Choroid plexus epithelial cell (primary cell): Measurements from ENCODE around the gene RNF130.

Experiments used
- DNase-seq: peaks from one replicate; pipeline ENCODE4 v3.0.0-alpha.2; 2010; ENCODE audit warnings: low read depth
- H3K4me3 ChIP-seq: 2 replicates; pipeline ENCODE4 v1.5.1; 2011; ENCODE audit warnings: low read depth, mild to moderate bottlenecking, control low read depth, low read length, moderate library complexity
- TF ChIP-seq, protein P1 (sequence below): conservative IDR thresholded peaks from 2 replicates; pipeline ENCODE4 v1.5.1; 2011; ENCODE audit warnings: low read depth, mild to moderate bottlenecking, control low read depth, inconsistent platforms, low read length, moderate library complexity

The RNF130 gene

DNA sequence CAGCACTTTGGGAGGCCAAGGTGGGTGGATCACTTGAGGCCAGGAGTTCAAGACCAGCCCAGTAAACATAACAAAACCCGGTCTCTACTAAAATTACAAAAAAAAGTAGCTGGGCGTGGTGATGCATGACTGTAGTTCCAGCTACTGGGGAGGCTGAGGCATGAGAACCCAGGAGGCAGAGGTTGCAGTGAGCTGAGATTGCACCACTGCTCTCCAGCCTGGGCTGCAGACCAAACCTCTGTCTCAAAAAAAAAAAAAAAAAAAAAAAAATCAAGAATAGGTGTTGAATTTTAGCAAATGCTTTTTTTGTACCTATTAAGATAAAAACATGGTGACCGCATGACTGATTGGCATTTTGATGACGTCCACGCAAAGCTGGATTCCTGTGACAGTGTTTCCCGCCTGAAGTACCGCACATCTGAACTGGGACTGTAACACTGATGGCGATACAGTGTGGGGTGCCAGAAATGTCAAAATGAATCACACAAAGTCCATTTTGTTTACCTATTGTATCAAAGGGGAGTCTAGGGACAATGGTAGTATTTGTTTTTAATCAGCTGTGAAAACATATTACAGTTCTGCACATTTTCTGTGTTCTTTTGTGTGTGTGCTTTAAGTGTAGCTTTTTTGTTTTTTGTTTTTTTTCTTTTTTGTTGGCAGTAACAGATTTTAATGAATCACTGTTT, 140.6 kb downstream of the RNF130 start:
- no peak for DNase-seq
- no peak overlapping the region for H3K4me3 ChIP-seq
- TF ChIP-seq, protein P1, sequence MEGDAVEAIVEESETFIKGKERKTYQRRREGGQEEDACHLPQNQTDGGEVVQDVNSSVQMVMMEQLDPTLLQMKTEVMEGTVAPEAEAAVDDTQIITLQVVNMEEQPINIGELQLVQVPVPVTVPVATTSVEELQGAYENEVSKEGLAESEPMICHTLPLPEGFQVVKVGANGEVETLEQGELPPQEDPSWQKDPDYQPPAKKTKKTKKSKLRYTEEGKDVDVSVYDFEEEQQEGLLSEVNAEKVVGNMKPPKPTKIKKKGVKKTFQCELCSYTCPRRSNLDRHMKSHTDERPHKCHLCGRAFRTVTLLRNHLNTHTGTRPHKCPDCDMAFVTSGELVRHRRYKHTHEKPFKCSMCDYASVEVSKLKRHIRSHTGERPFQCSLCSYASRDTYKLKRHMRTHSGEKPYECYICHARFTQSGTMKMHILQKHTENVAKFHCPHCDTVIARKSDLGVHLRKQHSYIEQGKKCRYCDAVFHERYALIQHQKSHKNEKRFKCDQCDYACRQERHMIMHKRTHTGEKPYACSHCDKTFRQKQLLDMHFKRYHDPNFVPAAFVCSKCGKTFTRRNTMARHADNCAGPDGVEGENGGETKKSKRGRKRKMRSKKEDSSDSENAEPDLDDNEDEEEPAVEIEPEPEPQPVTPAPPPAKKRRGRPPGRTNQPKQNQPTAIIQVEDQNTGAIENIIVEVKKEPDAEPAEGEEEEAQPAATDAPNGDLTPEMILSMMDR, result no peak

DNA sequence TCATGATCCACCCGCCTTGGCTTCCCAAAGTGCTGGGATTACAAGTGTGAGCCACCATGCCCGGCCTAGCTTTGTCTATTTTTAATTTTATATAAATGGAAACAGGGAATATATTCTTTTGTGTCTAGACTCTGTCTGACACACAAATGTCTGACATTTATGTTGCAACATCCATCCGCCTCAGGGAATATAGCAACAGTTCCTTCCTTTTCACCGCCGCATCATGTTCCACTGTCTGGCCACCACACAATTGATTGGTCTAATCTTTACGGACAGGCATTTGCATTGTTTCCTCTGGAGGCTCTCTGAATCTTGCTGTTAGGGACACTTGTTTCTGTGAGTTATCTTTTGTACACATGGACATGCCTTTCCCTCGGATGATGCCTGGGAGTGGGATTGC, 143.7 kb downstream of the RNF130 start:
- no peak for DNase-seq
- TF ChIP-seq, protein P1, result no peak
- H3K4me3 ChIP-seq, result no peak overlapping the region

DNA sequence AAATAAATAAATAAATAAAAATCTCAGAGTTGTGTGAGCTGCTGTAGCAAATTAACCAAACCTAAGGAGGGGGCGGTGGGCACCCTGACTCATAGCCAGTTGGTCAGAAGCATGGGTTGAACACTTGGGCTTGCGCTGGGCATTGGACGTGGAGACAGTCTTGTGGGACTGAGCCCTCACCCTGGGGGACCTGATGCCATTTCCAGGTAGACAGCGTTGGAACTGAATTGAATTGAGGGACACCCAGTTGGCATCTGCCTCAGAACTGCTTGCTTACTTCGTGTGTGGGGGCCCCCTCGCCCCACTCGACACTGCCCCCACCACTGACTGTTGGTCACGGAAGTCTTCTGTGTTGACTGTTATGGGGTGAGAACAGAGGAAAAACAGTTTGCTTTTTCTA, 144.9 kb downstream of the RNF130 start:
- DNase-seq, result no peak
- TF ChIP-seq, protein P1, result no peak

DNA sequence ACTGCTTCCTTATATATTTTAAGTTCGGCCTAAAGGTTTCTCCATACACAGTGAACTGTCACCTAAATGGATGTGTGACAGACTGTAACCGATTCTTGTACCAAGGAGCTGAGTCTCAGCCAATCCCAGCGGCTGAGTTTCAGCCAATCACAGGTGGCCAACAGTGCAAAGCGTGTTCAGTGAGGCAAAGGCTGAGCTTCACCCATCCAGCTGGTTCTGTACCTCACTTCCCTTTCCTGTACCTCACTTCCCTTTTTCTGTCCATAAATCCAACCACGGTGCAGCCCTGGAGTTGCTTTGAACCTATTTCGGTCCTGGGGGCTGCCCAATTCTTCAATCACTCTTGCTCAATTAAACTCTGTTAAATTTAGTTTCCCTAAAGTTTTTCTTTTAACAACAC, 148.1 kb downstream of the RNF130 start:
- DNase-seq, result no peak
- H3K4me3 ChIP-seq, result no peak overlapping the region
- TF ChIP-seq, protein P1, result no peak

More for the DNA sequence above, 144.9 kb downstream of the RNF130 start:
- no peak overlapping the region for H3K4me3 ChIP-seq

DNA sequence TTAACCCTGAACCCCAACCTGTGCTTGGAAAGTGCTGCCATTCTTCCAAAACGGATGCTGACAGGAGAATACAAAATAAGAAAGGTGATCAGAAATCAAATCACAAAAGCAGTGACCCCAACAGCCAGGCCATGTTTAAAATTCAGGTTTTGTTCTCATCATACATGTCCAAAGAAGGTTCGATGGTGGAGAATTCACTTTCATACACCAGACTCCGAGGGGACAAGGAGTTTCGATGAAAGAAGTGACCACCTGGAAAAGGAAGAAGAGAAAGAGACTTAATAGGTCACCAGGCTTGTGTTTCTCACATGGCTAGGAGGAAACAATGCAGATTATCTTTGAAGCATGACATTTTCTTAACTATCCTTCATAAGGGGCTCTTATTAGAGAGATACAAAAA, 151.4 kb downstream of the RNF130 start:
- H3K4me3 ChIP-seq, result no peak overlapping the region
- DNase-seq, result no peak
- TF ChIP-seq, protein P1, result no peak

DNA sequence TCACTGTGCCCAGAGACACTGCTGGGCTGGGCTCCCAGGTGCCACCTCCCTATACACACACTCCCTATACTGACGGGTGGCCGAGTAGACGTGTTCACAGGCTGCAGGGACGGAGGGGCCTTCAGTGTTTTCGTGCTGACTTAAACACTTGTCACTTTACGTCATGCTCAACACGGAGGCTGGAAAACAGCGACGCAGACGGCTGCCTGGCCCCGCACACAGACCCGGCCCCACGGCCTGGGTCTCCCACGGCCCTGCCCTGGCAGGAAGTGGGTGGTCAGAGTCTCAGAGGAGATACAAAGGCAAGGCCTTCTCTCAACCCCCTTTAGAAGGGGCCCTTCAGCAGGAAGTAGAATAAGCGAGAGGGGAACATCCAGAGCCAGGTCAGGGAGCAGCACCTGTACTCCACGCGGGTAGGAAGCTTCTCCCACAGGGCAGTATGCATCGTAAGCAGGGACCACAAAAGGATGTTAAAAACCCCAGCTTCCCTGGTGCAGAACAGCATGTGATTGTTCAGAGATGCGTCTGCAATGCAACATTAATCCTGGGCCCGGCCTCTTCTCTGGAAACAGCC, 152.0 kb downstream of the RNF130 start:
- no peak overlapping the region for H3K4me3 ChIP-seq
- TF ChIP-seq, protein P1, result no peak
- no peak for DNase-seq
